ENCODE measurements around the gene RPS6KA4. TPM values are rescaled to one million over a fixed set of nuclear protein-coding genes. Genes with fewer than 3 reads are reported as not detected.
A peak's percentile ranks its signal among the peaks of the same experiment; 100 is the strongest.

The RPS6KA4 gene
- total and polyA plus RNA-seq, 5 donors = 12.8 to 17.6 (median 17.0) TPM

DNA sequence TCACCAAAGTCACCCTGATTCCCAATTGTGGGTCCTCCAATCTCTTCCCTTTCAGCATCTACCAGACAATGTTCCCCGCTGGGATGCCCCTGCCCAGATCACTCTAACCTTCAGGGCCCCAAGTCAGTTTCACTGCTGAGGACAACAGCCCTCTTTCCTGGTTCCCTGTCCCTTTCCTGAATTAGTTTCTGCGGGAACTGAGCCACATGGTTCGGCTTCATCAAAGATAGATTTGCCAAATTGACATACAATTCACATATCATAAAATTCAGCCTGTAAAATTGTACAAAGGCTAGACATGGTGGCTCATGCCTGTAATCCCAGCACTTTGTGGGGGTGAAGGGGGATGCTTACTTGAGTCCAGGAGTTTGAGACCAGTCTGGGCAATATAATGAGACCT, 31.0 kb upstream of the RPS6KA4 start:
- DNase-seq (no peak), ATAC-seq (no peak)
- H3K4me1 ChIP-seq (ENCODE audit: control insufficient read depth, insufficient read depth, low read length) = peaks cover 7% of the 10 kb centered on the region
- no peak overlapping the region for H3K4me3 ChIP-seq (ENCODE audit: low read length)
- H3K27me3 ChIP-seq (ENCODE audit: control insufficient read depth, insufficient read depth) = no peaks in the 10 kb centered on the region
- no peak overlapping the region for H3K27ac ChIP-seq (ENCODE audit: low read length)
- no peaks in the 10 kb centered on the region for H3K9me3 ChIP-seq (ENCODE audit: control insufficient read depth, low read length)
- intact Hi-C loops (cut with DNase I) = no loop called here
- WGBS = 80% methylated on average over 3 of the region's 3 CpGs

DNA sequence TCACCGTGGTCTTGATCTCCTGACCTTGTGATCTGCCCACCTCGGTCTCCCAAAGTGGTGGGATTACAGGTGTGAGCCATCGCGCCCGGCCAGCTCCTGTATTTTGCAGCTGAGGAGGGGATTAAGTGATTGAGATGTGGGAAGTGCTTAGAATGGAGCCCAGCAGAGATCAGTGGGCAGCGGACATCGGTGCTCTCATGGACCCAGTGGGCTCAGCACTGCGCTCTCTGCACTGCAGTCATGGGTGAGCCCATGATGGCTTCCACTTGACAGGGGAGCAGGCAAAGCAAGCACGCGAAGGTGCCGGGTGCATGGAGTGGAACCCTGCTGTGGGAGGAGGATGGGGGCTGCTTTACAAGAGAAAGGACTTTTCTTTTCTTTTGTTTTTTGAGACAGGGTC, 28.1 kb upstream of the RPS6KA4 start:
- no peak for DNase-seq
- intact Hi-C loops (cut with DNase I) = no loop called here
- Histone ChIP-seq H3K9me3 (ENCODE audit: control insufficient read depth, low read length) (no peaks in the 10 kb centered on the region), H3K27ac (ENCODE audit: low read length) (no peak overlapping the region), H3K4me1 (ENCODE audit: control insufficient read depth, insufficient read depth, low read length) (peaks cover 7% of the 10 kb centered on the region), H3K27me3 (ENCODE audit: control insufficient read depth, insufficient read depth) (no peaks in the 10 kb centered on the region), H3K4me3 (ENCODE audit: low read length) (no peak overlapping the region)
- ATAC-seq = no peak
- 77% methylated on average over 11 of the region's 11 CpGs for WGBS

- Histone ChIP-seq H3K4me1 (ENCODE audit: control insufficient read depth, insufficient read depth, low read length) (peaks cover 7% of the 10 kb centered on the region), H3K9me3 (ENCODE audit: control insufficient read depth, low read length) (no peaks in the 10 kb centered on the region), H3K27me3 (ENCODE audit: control insufficient read depth, insufficient read depth) (no peaks in the 10 kb centered on the region), H3K4me3 (ENCODE audit: low read length) (no peak overlapping the region), H3K27ac (ENCODE audit: low read length) (no peak overlapping the region)
- DNase-seq (peak; percentile 89 to 93 (median 91)), ATAC-seq (peak; percentile 56 to 75)
- 38% methylated on average over 20 of the region's 20 CpGs for WGBS
- intact Hi-C loops (cut with DNase I) = no loop called here
These were observed 27.2 kb upstream of the RPS6KA4 start for GRCh38 chr11:64331569-64332371.

- Histone ChIP-seq H3K9me3 (ENCODE audit: control insufficient read depth, low read length) (no peaks in the 10 kb centered on the region), H3K4me3 (ENCODE audit: low read length) (no peak overlapping the region), H3K27ac (ENCODE audit: low read length) (no peak overlapping the region), H3K4me1 (ENCODE audit: control insufficient read depth, insufficient read depth, low read length) (peaks cover 7% of the 10 kb centered on the region), H3K27me3 (ENCODE audit: control insufficient read depth, insufficient read depth) (no peaks in the 10 kb centered on the region)
- intact Hi-C loops (cut with DNase I) = no loop called here
- WGBS = 89% methylated on average over 8 of the region's 8 CpGs
- no peak for DNase-seq
- ATAC-seq = no peak
These were observed 25.4 kb upstream of the RPS6KA4 start for GRCh38 chr11:64333556-64333955.

- peak in 2 of 3 donors; percentile 51 to 52 for DNase-seq
- no peak overlapping the region for H3K27ac ChIP-seq (ENCODE audit: low read length)
- H3K9me3 ChIP-seq (ENCODE audit: control insufficient read depth, low read length) = no peaks in the 10 kb centered on the region
- intact Hi-C loops (cut with DNase I) = no loop called here
- H3K4me3 ChIP-seq (ENCODE audit: low read length) = no peak overlapping the region
- WGBS = 51% methylated on average over 13 of the region's 13 CpGs
- H3K27me3 ChIP-seq (ENCODE audit: control insufficient read depth, insufficient read depth) = no peaks in the 10 kb centered on the region
- H3K4me1 ChIP-seq (ENCODE audit: control insufficient read depth, insufficient read depth, low read length) = peaks cover 7% of the 10 kb centered on the region
- ATAC-seq = peak; percentile 55 to 85
These were observed 23.9 kb upstream of the RPS6KA4 start for GRCh38 chr11:64334764-64335735.

GRCh38 chr11:64337538-64338249, 21.3 kb upstream of the RPS6KA4 start:
- DNase-seq (peak in 1 of 3 donors; percentile 6), ATAC-seq (no peak)
- Histone ChIP-seq H3K4me1 (ENCODE audit: control insufficient read depth, insufficient read depth, low read length) (no peaks in the 10 kb centered on the region), H3K27me3 (ENCODE audit: control insufficient read depth, insufficient read depth) (no peaks in the 10 kb centered on the region), H3K9me3 (ENCODE audit: control insufficient read depth, low read length) (no peaks in the 10 kb centered on the region), H3K27ac (ENCODE audit: low read length) (no peak overlapping the region), H3K4me3 (ENCODE audit: low read length) (no peak overlapping the region)
- intact Hi-C loops (cut with DNase I) = no loop called here
- 69% methylated on average over 8 of the region's 8 CpGs for WGBS

DNA sequence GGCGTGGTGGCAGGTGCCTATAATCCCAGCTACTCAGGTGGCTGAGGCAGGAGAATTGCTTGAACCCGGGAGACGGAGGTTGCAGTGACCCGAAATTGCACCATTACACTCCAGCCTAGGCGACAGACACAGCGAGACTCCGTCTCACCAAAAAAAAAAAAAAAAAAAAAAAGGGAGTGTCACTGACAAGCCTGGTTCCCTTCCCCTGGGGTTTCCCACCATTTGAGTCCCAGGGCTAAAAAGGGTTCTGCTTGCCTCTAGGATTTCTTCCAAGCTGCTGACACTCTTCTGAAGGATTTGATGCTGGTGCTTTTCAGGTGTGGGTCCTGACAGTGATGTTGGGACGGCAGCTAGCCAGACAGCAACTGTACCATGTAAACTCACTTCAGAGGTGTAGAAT, 20.2 kb upstream of the RPS6KA4 start:
- H3K4me3 ChIP-seq (ENCODE audit: low read length) = no peak overlapping the region
- ATAC-seq (no peak), DNase-seq (no peak)
- H3K4me1 ChIP-seq (ENCODE audit: control insufficient read depth, insufficient read depth, low read length) = no peaks in the 10 kb centered on the region
- no peak overlapping the region for H3K27ac ChIP-seq (ENCODE audit: low read length)
- 81% methylated on average over 8 of the region's 8 CpGs for WGBS
- H3K9me3 ChIP-seq (ENCODE audit: control insufficient read depth, low read length) = no peaks in the 10 kb centered on the region
- no peaks in the 10 kb centered on the region for H3K27me3 ChIP-seq (ENCODE audit: control insufficient read depth, insufficient read depth)
- intact Hi-C loops (cut with DNase I) = no loop called here

- no peaks in the 10 kb centered on the region for H3K9me3 ChIP-seq (ENCODE audit: control insufficient read depth, low read length)
- intact Hi-C loops (cut with DNase I) = no loop called here
- H3K27ac ChIP-seq (ENCODE audit: low read length) = no peak overlapping the region
- DNase-seq = no peak
- no peak for ATAC-seq
- no peaks in the 10 kb centered on the region for H3K4me1 ChIP-seq (ENCODE audit: control insufficient read depth, insufficient read depth, low read length)
- H3K4me3 ChIP-seq (ENCODE audit: low read length) = no peak overlapping the region
- H3K27me3 ChIP-seq (ENCODE audit: control insufficient read depth, insufficient read depth) = no peaks in the 10 kb centered on the region
- WGBS = 65% methylated on average over 4 of the region's 4 CpGs
These were observed 19.7 kb upstream of the RPS6KA4 start for GRCh38 chr11:64339286-64339685.

GRCh38 chr11:64339754-64340408, 19.1 kb upstream of the RPS6KA4 start, which contains the start of gene CCDC88B:
Gene CCDC88B, plus strand, starts transcription at chr11:64340204. Its CDS starts 63 bp downstream, at chr11:64340267.
- intact Hi-C loops (cut with DNase I) = no loop called here
- no peaks in the 10 kb centered on the region for H3K9me3 ChIP-seq (ENCODE audit: control insufficient read depth, low read length)
- H3K4me1 ChIP-seq (ENCODE audit: control insufficient read depth, insufficient read depth, low read length) = no peaks in the 10 kb centered on the region
- no peak within 1 kb of the TSS for H3K27ac ChIP-seq (ENCODE audit: low read length)
- 74% methylated on average over 16 of the region's 16 CpGs for WGBS
- no peaks in the 10 kb centered on the region for H3K27me3 ChIP-seq (ENCODE audit: control insufficient read depth, insufficient read depth)
- DNase-seq (peak in 2 of 3 donors; percentile 82), ATAC-seq (no peak)
- H3K4me3 ChIP-seq (ENCODE audit: low read length) = no peak within 1 kb of the TSS

DNA sequence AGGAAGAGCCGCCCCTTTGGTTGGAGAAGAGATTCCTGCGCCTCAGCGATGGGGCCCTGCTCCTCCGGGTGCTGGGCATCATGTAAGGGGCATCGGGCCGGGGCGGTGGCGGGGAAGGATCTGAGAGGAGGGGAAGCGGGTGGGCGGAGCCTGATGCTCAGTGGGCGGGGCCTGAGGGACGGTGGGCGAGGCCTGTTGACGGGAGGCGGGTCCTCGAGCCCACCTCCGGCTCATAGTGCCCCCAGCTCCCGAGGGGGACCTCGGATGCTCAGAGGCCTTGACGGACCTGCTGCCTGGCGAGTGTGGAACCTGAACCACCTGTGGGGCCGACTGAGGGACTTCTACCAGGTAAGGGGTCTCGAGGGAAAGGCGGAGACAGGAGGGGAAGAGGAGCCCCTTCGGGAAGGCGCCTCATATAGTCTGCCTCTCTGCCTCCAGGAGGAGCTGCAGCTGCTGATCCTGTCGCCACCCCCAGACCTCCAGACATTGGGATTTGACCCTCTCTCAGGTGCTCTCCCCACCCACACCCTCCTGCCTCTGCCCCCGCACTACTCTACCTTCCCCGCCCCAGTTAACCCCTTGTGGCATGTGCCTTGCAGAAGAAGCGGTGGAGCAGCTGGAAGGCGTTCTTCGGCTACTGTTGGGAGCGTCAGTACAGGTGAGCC, 18.2 kb upstream of the RPS6KA4 start:
- Histone ChIP-seq H3K4me1 (ENCODE audit: control insufficient read depth, insufficient read depth, low read length) (no peaks in the 10 kb centered on the region), H3K9me3 (ENCODE audit: control insufficient read depth, low read length) (no peaks in the 10 kb centered on the region), H3K4me3 (ENCODE audit: low read length) (no peak overlapping the region), H3K27ac (ENCODE audit: low read length) (no peak overlapping the region), H3K27me3 (ENCODE audit: control insufficient read depth, insufficient read depth) (no peaks in the 10 kb centered on the region)
- ATAC-seq (no peak), DNase-seq (peak in 2 of 3 donors; percentile 82 to 87)
- intact Hi-C loops (cut with DNase I) = no loop called here
- 27% methylated on average over 33 of the region's 33 CpGs for WGBS
